Gastroesophageal sphincter (tissue), 3 donors: Measurements from ENCODE around the gene PHF2.

Experiments
- POLR2A ChIP-seq, 2 donors: fragments of 450-650 bp; IDR thresholded peaks; one replicate each; pipeline ENCODE4 v1.6.1; 2017; ENCODE audit warnings: antibody characterized with exemption in 2 of 2, mild to moderate bottlenecking in 2 of 2, moderate library complexity in 1 of 2
- POLR2AphosphoS5 ChIP-seq: sonication (generic); formaldehyde crosslinking; IDR thresholded peaks from one replicate; pipeline ENCODE4 v1.6.1; 2017; ENCODE audit warnings: antibody characterized with exemption
- TF ChIP-seq, protein P1 (sequence below), 4 experiments: fragments of 200-600 bp in 2 of 4; fragments of 450-650 bp in 2 of 4; sonication (generic) in 1 of 4; IDR thresholded peaks; one replicate each; pipeline ENCODE4 v1.5.1; 2017 to 2019; ENCODE audit warnings: antibody characterized with exemption in 4 of 4, mild to moderate bottlenecking in 2 of 4, moderate library complexity in 2 of 4

- TF ChIP-seq POLR2A (IDR thresholded peaks at IDR 0.05) (no peak), POLR2AphosphoS5 (no peak)
- TF ChIP-seq, protein P1, sequence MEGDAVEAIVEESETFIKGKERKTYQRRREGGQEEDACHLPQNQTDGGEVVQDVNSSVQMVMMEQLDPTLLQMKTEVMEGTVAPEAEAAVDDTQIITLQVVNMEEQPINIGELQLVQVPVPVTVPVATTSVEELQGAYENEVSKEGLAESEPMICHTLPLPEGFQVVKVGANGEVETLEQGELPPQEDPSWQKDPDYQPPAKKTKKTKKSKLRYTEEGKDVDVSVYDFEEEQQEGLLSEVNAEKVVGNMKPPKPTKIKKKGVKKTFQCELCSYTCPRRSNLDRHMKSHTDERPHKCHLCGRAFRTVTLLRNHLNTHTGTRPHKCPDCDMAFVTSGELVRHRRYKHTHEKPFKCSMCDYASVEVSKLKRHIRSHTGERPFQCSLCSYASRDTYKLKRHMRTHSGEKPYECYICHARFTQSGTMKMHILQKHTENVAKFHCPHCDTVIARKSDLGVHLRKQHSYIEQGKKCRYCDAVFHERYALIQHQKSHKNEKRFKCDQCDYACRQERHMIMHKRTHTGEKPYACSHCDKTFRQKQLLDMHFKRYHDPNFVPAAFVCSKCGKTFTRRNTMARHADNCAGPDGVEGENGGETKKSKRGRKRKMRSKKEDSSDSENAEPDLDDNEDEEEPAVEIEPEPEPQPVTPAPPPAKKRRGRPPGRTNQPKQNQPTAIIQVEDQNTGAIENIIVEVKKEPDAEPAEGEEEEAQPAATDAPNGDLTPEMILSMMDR (IDR thresholded peaks at IDR 0.05), result no peak
These were observed 81.1 kb downstream of the PHF2 start for GRCh38 chr9:93657331-93658111.
